HepG2 (cell line): Measurements from ENCODE around the gene ULK4. TPM values are rescaled to one million over a fixed set of nuclear protein-coding genes. Genes with fewer than 3 reads are reported as not detected.

Source experiments
- ATAC-seq: fragments of 200-7000 bp; cut with Tn5 transposase; 3 replicates; pipeline ENCODE4 v1.9.1; 2020; ENCODE audit warnings: mild to moderate bottlenecking, moderate library complexity
- BruUV-seq: library from RNA; stranded (reverse); fragments of 400-500 nt; replicated peaks from 2 replicates; lab custom pipeline; 2021; lab: Mats Ljungman, UMichigan
- CTCF ChIA-PET: fragments of 300-600 bp; formaldehyde crosslinking; extraction: SDS; loops from one replicate; lab custom pipeline; 2021; ENCODE audit warnings: low total read pairs, inconsistent platforms, low intra/inter-chr PET ratio; lab: Yijun Ruan, JAX
- POLR2A ChIA-PET: fragments of 350-600 bp; sonication (Branson Sonifier 250); formaldehyde crosslinking; loops from one replicate; lab custom pipeline; 2020; ENCODE audit warnings: antibody characterized with exemption, inconsistent platforms; lab: Yijun Ruan, JAX
- DNase-seq: peaks from one replicate; pipeline ENCODE4 v3.0.0-alpha.2; 2015; ENCODE audit warnings: low spot score
- FAIRE-seq: peaks from 3 replicates; lab custom pipeline; 2011; peaks lifted over from hg19 to GRCh38; lab: Jason Lieb, UNC
- H2AFZ ChIP-seq: one replicate; pipeline ENCODE4 v1.6.1; 2011; ENCODE audit warnings: low read length, inconsistent platforms
- H3K27ac ChIP-seq: fragments of 300-600 bp; 3 replicates; pipeline ENCODE4 v1.8.0; 2011; ENCODE audit warnings: mixed run types, mild to moderate bottlenecking, mixed read lengths, low read length, inconsistent platforms; ENCODE audit not compliant: insufficient read depth; ENCODE audit errors: extremely low read length
- H3K27me3 ChIP-seq, 2 experiments: fragments of 200-600 bp in 1 of 2; 2 replicates in 1 of 2; 3 replicates in 1 of 2; pipeline versions ENCODE4 v1.6.0 to v1.8.0; 2011; ENCODE audit warnings: low read length in 2 of 2, mild to moderate bottlenecking in 2 of 2, moderate library complexity in 2 of 2, inconsistent platforms in 1 of 2; ENCODE audit not compliant: insufficient read depth in 2 of 2, control insufficient read depth in 1 of 2
- H3K36me3 ChIP-seq, 2 experiments: fragments of 200-600 bp in 1 of 2; replicated peaks in 1 of 2; 2 replicates in 1 of 2; 3 replicates in 1 of 2; pipeline versions ENCODE4 v1.5.1 to v1.8.0; 2011; ENCODE audit warnings: low read length in 2 of 2, inconsistent platforms in 1 of 2; ENCODE audit not compliant: insufficient read depth in 2 of 2, control insufficient read depth in 1 of 2
- H3K4me1 ChIP-seq: 2 replicates; pipeline ENCODE4 v1.5.1; 2012; ENCODE audit warnings: low read length, inconsistent platforms; ENCODE audit not compliant: insufficient read depth
- H3K4me2 ChIP-seq: 2 replicates; pipeline ENCODE4 v1.6.0; 2011; ENCODE audit warnings: low read depth, low read length, inconsistent platforms
- H3K4me3 ChIP-seq, 3 experiments: fragments of 200-600 bp in 1 of 3; sonication (generic), shearing (Covaris generic) in 1 of 3; replicated peaks in 1 of 3; 2 replicates each; pipeline ENCODE4 v1.5.1; 2011 to 2016; ENCODE audit warnings: low read length in 3 of 3, inconsistent platforms in 2 of 3, low read depth in 2 of 3, mild to moderate bottlenecking in 2 of 3, control low read depth in 1 of 3, mixed read lengths in 1 of 3; ENCODE audit not compliant: insufficient read depth in 1 of 3
- H3K79me2 ChIP-seq: one replicate; pipeline ENCODE4 v1.6.1; 2011; ENCODE audit warnings: low read length, inconsistent platforms; ENCODE audit not compliant: insufficient read depth
- H3K9ac ChIP-seq: 2 replicates; pipeline ENCODE4 v1.6.0; 2011; ENCODE audit warnings: mild to moderate bottlenecking, low read depth, low read length, inconsistent platforms; ENCODE audit not compliant: insufficient read depth
- H3K9me3 ChIP-seq: 2 replicates; pipeline ENCODE4 v1.5.1; 2012; ENCODE audit warnings: mild to moderate bottlenecking, low read length
- H4K20me1 ChIP-seq: 2 replicates; pipeline ENCODE4 v1.6.0; 2011; ENCODE audit warnings: inconsistent platforms, mild to moderate bottlenecking, low read length, moderate library complexity; ENCODE audit not compliant: insufficient read depth
- CREBL2 ChIP-seq: sonication (generic); formaldehyde crosslinking; IDR thresholded peaks from 2 replicates; pipeline ENCODE4 v1.8.1; 2023; ENCODE audit warnings: missing genetic modification reagents, mild to moderate bottlenecking, borderline replicate concordance
- HNRNPLL ChIP-seq: fragments of 200-400 bp; formaldehyde crosslinking; IDR thresholded peaks from 2 replicates; pipeline ENCODE4 v1.6.1; 2017; ENCODE audit warnings: mild to moderate bottlenecking, low read depth, low read length; ENCODE audit not compliant: poor library complexity, severe bottlenecking
- NFATC3 ChIP-seq: sonication (generic); formaldehyde crosslinking; IDR thresholded peaks from 2 replicates; pipeline ENCODE4 v1.5.1; 2020; ENCODE audit warnings: mild to moderate bottlenecking, missing genetic modification reagents
- POGZ ChIP-seq: sonication (generic); formaldehyde crosslinking; IDR thresholded peaks from 2 replicates; pipeline ENCODE4 v1.4.0; 2020; ENCODE audit warnings: mild to moderate bottlenecking, missing genetic modification reagents
- PTBP1 ChIP-seq: fragments of 200-400 bp; formaldehyde crosslinking; IDR thresholded peaks from 2 replicates; pipeline ENCODE4 v1.6.1; 2018; ENCODE audit warnings: low read length, low read depth; ENCODE audit not compliant: poor library complexity, severe bottlenecking
- RERE ChIP-seq: IDR thresholded peaks from 2 replicates; pipeline ENCODE4 v1.6.1; 2016; ENCODE audit warnings: low read depth, missing genetic modification reagents, missing compliant biosample characterization
- SMAD9 ChIP-seq: sonication (generic); formaldehyde crosslinking; IDR thresholded peaks from 2 replicates; pipeline ENCODE4 v1.5.1; 2020; ENCODE audit warnings: mild to moderate bottlenecking, missing genetic modification reagents
- ZNF207 ChIP-seq: fragments of 450-650 bp; IDR thresholded peaks from 2 replicates; pipeline ENCODE4 v1.6.1; 2016; ENCODE audit warnings: antibody characterized with exemption, borderline replicate concordance
- ZNF431 ChIP-seq: sonication (generic); formaldehyde crosslinking; IDR thresholded peaks from 2 replicates; pipeline ENCODE4 v1.9.0; 2022; ENCODE audit warnings: missing genetic modification reagents, low read depth, mild to moderate bottlenecking, borderline replicate concordance
- ZNF558 ChIP-seq: sonication (generic); formaldehyde crosslinking; IDR thresholded peaks from 2 replicates; pipeline ENCODE4 v1.9.0; 2022; ENCODE audit warnings: mild to moderate bottlenecking, missing genetic modification reagents, borderline replicate concordance
- WGBS: methylation state at CpG from one replicate; pipeline ENCODE4 v1.1.6; 2017; ENCODE audit warnings: low lambda C conversion rate; 5-methylcytosine and 5-hydroxymethylcytosine counted together
- in situ Hi-C: cut with HindIII; loops from 2 replicates; pipeline ENCODE4 v1.10.0; 2017; ENCODE audit warnings: low pct_unique_long_range_greater_than_20kb; ENCODE audit not compliant: extremely low pct_ligation_motif_present
- intact Hi-C: fragments of 100-400 bp; cut with micrococcal nuclease; formaldehyde crosslinking; loops from one replicate; pipeline ENCODE4 v1.10.0; 2022; ENCODE audit not compliant: unreplicated experiment
- polyA plus RNA-seq, 8 experiments: library from polyadenylated mRNA; depleted of rRNA in 3 of 8; stranded (reverse) in 7 of 8; unstranded in 1 of 8; fragments of >200 nt; fragmentation: Illumina TruSeq in 4 of 8; extraction: Trizol in 4 of 8; gene quantifications; 2 replicates each; pipeline versions ENCODE4 v1.2.1 to v1.2.3, GENCODE V29; 2011 to 2016; ENCODE audit warnings: low read depth in 4 of 8, missing spikeins in 1 of 8, mixed read lengths in 1 of 8; ENCODE audit not compliant: insufficient read depth in 1 of 8
- total RNA-seq, 5 experiments: library from RNA; depleted of rRNA; stranded (reverse); fragments of >200 nt; fragmentation: Illumina TruSeq; extraction: Trizol; gene quantifications; 2 replicates each; pipeline ENCODE4 v1.2.3, GENCODE V29; 2016; ENCODE audit warnings: low read depth in 1 of 5
- TF ChIP-seq, protein P1 (sequence below): sonication (generic); formaldehyde crosslinking; conservative IDR thresholded peaks from 2 replicates; pipeline ENCODE4 v1.4.0; 2020; ENCODE audit warnings: mild to moderate bottlenecking, missing genetic modification reagents, moderate library complexity

ULK4 gene
- total and polyA plus RNA-seq, 2 of the 13 experiments (the other 11 are each of a cell fraction or from before 2014, with no cell fraction given) = 6.7 to 11.8 TPM

DNA sequence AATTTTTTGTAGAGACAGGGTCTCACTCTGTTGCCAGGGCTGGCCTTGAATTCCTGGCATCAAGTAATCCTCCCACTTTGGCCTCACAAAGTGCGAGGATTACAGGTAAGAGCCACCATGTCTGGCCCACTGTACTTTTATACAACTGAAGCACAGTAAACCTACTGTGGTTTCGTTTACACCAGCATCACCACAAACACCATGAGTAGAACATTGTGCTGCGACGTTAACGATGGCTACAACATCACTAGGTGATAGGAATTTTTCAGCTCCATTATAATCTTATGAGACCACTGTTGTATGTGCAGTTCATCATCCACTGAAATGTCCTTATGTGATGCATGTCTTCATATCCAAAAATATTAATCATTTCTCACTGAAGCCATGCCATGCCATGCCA, 750.9 kb downstream of the ULK4 start:
- H3K4me2 ChIP-seq = no peak overlapping the region
- no peaks in the 10 kb centered on the region for H3K36me3 ChIP-seq
- WGBS = 94% methylated on average over 5 of the region's 5 CpGs
- no peaks in the 10 kb centered on the region for H3K9me3 ChIP-seq
- CTCF ChIA-PET = no interaction called here
- peaks cover 98% of the 10 kb centered on the region for H4K20me1 ChIP-seq
- ATAC-seq (no peak), DNase-seq (no peak), FAIRE-seq (no peak)
- H3K27me3 ChIP-seq = no peaks in the 10 kb centered on the region
- no TSS peak for BruUV-seq
- no peak overlapping the region for H2AFZ ChIP-seq
- peaks cover 99% of the 10 kb centered on the region for H3K79me2 ChIP-seq
- POLR2A ChIA-PET = interaction anchor here (1.5 kb wide), 1 partner anchor 12 kb away, joined by 5 read pairs; the partner anchor contains the start of gene CTNNB1
- intact Hi-C loops = no loop called here
- H3K4me1 ChIP-seq = peaks cover 86% of the 10 kb centered on the region
- no peak for TF ChIP-seq SMAD9
- TF ChIP-seq PTBP1 = no peak
- no peak for TF ChIP-seq CREBL2 (CRISPR knock-in tag)
- no peak for TF ChIP-seq ZNF431 (CRISPR knock-in tag)
- TF ChIP-seq, protein P1, sequence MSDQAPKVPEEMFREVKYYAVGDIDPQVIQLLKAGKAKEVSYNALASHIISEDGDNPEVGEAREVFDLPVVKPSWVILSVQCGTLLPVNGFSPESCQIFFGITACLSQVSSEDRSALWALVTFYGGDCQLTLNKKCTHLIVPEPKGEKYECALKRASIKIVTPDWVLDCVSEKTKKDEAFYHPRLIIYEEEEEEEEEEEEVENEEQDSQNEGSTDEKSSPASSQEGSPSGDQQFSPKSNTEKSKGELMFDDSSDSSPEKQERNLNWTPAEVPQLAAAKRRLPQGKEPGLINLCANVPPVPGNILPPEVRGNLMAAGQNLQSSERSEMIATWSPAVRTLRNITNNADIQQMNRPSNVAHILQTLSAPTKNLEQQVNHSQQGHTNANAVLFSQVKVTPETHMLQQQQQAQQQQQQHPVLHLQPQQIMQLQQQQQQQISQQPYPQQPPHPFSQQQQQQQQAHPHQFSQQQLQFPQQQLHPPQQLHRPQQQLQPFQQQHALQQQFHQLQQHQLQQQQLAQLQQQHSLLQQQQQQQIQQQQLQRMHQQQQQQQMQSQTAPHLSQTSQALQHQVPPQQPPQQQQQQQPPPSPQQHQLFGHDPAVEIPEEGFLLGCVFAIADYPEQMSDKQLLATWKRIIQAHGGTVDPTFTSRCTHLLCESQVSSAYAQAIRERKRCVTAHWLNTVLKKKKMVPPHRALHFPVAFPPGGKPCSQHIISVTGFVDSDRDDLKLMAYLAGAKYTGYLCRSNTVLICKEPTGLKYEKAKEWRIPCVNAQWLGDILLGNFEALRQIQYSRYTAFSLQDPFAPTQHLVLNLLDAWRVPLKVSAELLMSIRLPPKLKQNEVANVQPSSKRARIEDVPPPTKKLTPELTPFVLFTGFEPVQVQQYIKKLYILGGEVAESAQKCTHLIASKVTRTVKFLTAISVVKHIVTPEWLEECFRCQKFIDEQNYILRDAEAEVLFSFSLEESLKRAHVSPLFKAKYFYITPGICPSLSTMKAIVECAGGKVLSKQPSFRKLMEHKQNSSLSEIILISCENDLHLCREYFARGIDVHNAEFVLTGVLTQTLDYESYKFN (CRISPR knock-in tag) = no peak
- no peak for TF ChIP-seq ZNF558
- TF ChIP-seq POGZ = no peak
- no peak for TF ChIP-seq ZNF207
- TF ChIP-seq HNRNPLL = no peak
- no peak for TF ChIP-seq NFATC3 (CRISPR knock-in tag)
- TF ChIP-seq RERE (CRISPR knock-in tag) = no peak
- H3K4me3 ChIP-seq = no peak overlapping the region
- H3K9ac ChIP-seq = no peak overlapping the region
- in situ Hi-C loops = loop anchor here (25.0 kb wide), 1 partner anchor 624 kb away; no protein-coding TSS in a partner anchor
- no peak overlapping the region for H3K27ac ChIP-seq
